HS-5 (cell line): ENCODE measurements around the gene RFNG.

Experiments
- DNase-seq: peaks from one replicate; pipeline ENCODE4 v3.0.0-alpha.2; 2012; ENCODE audit warnings: low read depth

Gene RFNG

GRCh38 chr17:82089723-82090548 is 38.3 kb upstream of the RFNG start:
- DNase-seq = no peak

- no peak for DNase-seq
Measured at GRCh38 chr17:82088838-82089722, 37.5 kb upstream of the RFNG start.

- DNase-seq = no peak
Measured at GRCh38 chr17:82087961-82088837, 36.6 kb upstream of the RFNG start.

- DNase-seq = no peak
Measured at GRCh38 chr17:82086941-82087906, 35.6 kb upstream of the RFNG start.

GRCh38 chr17:82085931-82086764 is 34.5 kb upstream of the RFNG start:
- DNase-seq = no peak

GRCh38 chr17:82085031-82085861 is 33.6 kb upstream of the RFNG start:
- DNase-seq = no peak

GRCh38 chr17:82084373-82085030 is 32.9 kb upstream of the RFNG start:
- no peak for DNase-seq

GRCh38 chr17:82083533-82084359 is 32.1 kb upstream of the RFNG start:
- no peak for DNase-seq

- DNase-seq = no peak
Measured at GRCh38 chr17:82083009-82083408, 31.4 kb upstream of the RFNG start.

GRCh38 chr17:82082456-82082855 is 30.8 kb upstream of the RFNG start:
- no peak for DNase-seq

GRCh38 chr17:82081966-82082365 is 30.4 kb upstream of the RFNG start:
- no peak for DNase-seq

GRCh38 chr17:82081546-82081945 is 29.9 kb upstream of the RFNG start:
- no peak for DNase-seq

GRCh38 chr17:82080789-82081464 is 29.3 kb upstream of the RFNG start:
- no peak for DNase-seq

- no peak for DNase-seq
Measured at GRCh38 chr17:82080048-82080788, 28.6 kb upstream of the RFNG start.

- DNase-seq = no peak
Measured at GRCh38 chr17:82079001-82079677, 27.5 kb upstream of the RFNG start.

GRCh38 chr17:82078433-82078832 is 26.8 kb upstream of the RFNG start:
- no peak for DNase-seq
